HG03097 (cell line): Measurements from ENCODE around the gene STN1.

Source experiments
- ATAC-seq: cut with Tn5 transposase; IDR thresholded peaks from one replicate; pipeline ENCODE4 v1.9.1; 2021; ENCODE audit not compliant: unreplicated experiment, low FRiP score

Gene STN1

GRCh38 chr10:103832806-103833205 lies 85.2 kb downstream of the STN1 start:
- ATAC-seq: no peak
